Stimulated activated CD4-positive, alpha-beta T cell treated with anti-CD3 and anti-CD28 coated beads, Interleukin-4, amount 100 ng/mL, for 1 hour (primary cell): ENCODE data around the gene HECW1.
"Not testable (repeated sequence)": the region's sequence is repeated elsewhere in the genome, so short reads cannot be mapped to it uniquely, and the experiment has no call there.

Experiments used
- DNase-seq: peaks from one replicate; pipeline ENCODE4 v3.0.0-alpha.2; 2020

HECW1 gene

DNA sequence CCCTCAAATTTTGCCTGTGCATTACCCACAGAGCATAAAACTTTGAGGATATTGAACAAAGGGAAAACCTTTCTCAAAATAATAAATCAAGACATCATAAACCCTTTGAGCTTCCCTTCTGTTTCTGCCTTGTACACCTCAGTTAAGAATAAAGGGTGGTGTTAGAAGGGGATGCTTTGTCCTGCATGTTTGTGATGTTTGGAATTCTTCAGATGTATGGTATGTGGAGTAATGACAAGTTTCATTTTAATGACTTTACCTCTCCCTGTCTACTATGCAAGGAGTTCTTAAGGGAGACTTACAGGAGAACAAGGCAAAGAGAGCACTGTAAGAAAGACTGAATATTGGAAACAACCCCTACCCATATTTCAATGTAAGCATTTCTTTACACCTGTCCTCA is 99.2 kb downstream of the HECW1 start:
- DNase-seq = no peak

DNA sequence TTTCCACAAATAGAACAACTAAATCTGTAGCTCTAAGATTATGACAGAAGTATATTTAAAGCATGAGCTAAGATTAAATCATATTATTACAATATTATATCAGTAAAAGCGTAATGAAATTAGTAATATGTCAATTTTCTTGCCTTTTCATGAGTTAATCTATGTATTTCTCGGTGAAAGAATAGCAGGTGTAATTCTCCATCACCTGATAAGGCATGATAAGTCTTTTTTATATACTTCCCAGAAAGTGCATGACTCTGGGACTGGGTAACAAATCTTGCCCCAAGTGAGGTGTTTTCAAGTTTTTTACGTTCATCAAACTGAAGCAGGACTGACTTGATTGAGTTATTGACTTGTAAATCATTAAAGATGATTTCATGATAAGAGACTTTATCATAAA is 100.5 kb downstream of the HECW1 start:
- no peak for DNase-seq

DNA sequence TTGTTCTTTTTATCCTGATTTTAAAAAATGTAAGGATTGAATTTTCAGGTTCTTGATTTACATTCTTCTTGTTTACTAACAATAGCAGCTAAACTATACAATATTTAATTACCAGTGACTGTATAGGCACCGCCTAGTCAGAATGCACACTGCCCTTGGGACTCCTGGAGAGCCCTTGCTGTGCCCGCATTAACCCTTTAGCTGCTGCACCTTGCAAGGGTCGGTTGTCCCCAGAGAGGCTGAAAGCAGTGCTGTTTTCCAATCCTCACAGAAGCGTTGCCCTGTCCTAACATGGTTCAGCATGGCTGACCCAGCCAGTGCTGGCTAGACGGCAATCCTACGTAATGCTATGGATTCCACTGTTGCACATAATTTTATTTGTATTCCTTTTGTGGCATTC is 102.6 kb downstream of the HECW1 start:
- DNase-seq = no peak

DNA sequence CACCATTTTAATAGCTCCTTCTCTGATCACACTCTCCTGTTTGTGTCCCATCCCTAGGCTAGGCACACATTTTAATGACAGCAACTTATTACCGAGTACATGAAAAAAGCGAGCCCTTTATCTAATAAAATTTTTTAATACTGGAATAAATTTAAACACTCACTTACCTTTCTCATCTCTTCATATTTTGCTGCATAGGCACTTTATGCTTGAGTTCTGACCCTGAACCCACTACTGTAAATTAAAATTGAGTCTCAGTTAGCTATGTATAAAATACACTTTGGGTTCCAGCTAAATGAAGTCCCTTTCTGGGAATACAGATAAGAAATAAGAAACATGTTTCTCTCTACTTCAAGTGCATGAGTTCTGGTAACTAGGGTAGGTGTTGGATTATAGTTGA is 104.6 kb downstream of the HECW1 start:
- no peak for DNase-seq

DNA sequence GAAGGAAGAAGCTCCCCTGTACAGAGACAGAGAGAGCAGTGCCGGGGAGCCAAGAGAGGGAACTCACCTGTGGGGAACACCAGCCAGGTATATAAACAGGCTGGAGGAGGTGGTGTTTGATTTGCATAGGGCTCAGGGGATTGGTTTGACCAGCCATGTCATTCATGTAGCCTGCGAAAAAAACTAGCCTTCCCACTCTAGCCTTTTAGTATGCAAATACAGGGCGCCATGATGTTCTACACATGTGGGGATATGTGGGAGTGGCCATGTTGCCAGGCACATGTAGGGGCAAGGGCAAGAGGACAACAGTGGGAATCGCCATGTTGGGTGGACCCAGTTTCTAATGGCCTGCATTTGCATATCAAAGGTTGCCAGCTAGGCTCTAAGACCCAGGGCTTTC is 106.5 kb downstream of the HECW1 start:
- not testable (repeated sequence) for DNase-seq

DNA sequence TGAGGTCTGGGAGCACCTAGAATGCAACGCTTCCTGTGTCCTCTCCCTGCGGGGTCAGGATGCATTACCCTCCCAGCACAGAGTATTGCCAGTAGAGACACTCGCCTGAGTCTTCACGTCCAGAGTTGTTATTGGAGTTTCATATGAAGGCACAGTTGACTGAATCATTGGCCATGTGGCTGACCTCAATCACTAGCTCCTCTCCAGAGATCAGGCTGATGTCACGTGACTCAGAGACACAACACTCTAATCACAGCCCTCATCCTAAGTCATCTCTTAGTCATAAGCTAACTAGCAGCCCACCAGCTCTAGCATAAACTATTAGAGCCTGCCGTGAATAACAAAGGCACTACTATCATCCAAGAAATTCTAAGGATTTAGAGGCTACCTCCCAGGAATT is 107.8 kb downstream of the HECW1 start:
- no peak for DNase-seq

DNA sequence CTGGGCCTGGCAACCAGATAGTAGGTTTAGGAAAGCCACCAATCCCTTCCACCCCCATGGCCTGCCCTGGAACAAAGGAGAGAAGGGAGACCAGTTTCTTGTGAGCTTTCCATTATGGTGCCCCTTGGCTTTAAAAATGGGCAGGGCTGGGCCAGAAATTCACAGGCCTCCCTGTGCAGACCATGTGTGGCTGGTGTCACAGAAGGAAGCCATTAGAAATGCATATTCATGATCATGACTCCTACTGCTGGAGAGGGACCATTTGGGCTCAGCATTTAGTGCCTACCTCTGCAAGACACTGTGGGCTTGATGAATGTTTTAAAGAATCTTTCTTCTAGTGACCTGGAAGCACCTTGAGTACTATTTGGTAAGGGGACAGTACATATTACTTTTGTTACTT is 108.3 kb downstream of the HECW1 start:
- no peak for DNase-seq

DNA sequence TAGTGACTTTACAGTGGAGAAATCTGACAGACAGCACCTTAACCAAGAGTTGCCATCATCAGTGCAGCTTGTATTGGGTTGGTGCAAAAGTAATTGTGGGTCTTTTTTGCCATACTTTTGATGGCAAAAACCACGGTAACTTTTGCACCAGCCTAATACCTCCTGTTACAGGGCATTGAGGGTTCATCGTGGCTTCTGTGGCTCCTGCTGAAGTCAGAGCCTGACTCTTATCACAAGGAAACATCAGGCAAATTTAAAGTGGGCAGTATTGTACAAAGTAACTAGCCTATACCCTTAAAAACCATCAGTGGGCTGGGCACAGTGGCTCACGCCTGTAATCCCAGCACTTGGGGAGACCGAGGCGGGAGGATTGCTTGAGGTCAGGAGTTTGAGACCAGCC is 117.4 kb downstream of the HECW1 start:
- no peak for DNase-seq

DNA sequence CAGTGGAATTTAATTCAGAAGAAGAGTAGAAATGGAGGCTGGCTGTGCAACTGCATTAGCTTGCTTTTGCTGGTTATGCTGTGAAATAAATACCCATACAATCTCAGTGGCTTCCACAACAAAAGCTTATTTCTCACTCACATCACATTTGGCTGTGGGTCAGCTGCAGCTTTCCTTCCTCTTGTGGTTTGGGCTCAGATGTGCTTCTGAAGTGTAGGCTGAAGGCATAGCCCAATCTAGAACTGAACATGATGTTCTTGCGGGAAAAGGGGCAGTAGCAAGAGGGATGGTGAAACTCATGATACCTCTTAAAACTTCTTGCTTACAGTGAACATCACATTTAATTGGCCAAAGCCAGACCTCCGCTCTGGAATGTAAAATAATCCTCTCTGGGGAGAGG is 119.9 kb downstream of the HECW1 start:
- no peak for DNase-seq

DNA sequence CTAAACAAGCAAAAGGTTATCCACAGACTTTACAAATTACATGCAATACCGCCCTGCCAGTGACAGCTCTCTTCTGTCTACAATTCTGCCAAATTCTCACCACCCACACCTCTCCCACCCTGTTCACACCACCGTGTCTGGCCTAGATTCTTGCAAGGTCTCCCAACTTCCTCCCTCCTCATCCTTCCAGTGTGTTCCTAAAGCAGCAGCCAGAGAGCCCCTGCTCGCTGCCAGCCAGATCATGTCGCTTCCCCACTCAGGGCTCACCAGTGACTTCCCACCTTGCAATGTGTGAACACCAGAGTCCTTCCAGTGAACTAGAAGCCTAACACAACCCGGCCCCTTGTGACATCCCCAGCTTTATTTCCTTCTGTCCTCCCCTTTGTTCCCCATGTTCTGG is 121.6 kb downstream of the HECW1 start:
- DNase-seq = no peak

DNA sequence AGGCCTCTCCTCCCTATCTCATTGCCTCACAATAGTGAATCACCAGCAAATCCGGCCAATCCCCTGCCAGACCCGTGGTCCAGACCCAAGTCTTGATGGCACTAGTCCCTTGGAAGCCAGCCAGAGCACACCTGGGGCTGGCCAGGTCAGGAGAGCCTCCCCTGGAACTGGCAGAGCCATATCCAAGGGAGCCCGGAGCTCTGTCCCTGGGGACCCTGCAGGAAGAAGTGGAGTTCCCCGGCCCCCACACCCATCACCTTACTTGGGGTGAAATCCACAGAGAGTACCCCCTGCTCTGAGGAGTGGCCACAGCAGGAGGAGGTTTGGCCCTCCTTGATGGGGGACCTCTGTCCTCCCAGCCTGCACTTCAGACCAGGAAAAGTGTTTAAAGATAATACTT is 122.5 kb downstream of the HECW1 start:
- no peak for DNase-seq

DNA sequence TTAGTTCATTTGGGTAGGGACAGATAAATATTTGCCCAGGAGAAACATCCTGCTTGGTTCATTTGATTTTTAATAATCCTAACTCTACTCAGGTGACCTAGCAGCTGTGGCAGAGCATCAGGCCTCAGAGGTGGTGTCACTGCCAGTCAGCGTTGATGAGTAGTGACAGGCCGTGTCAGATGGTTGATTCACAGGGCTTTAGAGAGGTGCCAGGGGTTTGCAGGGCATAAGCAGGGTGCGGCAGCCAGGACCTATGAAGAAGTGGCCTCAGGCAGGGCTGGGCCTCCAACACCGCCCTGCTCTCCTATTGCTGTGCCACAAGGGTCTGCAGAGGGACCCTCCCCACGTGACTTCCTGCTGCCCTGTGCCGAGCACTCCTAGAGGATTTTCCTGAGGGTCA is 128.1 kb downstream of the HECW1 start:
- no peak for DNase-seq

DNA sequence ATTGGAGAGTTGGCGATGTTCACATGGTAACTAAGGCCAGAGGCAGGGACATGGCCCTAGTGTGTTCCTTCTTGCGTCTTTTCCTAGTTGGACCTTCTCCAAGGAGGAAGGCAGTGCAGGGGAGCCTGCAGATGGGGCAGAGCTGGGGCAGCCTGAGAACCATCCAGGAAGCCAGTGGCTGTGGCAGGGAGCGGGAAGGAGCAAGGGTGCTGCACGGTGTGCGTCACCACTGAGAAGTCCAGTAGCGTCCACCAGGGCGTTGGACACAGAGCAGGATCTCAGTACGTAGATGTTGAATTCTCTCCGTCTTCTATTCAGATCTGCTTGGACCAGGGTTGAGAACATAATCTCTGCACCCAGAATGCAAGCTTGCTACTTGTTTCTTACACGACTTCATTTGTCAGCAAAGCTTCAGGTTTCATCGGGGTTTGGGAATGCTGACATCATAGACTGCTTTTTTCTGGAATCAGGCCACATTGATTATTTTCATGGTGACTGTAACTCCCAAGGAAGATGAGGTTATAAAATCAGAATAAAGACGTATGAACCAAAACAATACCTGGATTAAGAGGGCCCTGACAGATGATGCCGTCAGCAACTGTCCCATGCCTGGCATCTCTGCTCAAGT is 130.3 kb downstream of the HECW1 start:
- DNase-seq = no peak

DNA sequence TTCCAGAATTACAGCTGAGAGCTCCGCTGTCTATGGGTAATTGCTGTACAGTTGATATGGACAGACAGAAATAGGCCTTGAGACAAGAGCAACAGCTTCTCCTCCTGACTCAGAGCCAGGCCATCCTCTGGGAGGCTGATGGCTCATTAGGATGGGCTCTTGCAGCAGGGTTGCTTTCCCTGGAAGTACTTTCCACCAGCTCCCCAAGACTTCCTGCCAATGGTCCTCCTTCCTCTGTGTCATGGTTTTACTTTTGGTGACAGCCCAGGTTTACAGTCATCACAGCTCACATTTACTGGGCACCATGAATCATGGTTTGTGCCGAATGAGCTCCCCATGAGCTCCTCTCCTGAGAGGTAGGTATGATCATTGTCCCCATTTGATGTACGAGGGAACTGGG is 131.8 kb downstream of the HECW1 start:
- DNase-seq = no peak

DNA sequence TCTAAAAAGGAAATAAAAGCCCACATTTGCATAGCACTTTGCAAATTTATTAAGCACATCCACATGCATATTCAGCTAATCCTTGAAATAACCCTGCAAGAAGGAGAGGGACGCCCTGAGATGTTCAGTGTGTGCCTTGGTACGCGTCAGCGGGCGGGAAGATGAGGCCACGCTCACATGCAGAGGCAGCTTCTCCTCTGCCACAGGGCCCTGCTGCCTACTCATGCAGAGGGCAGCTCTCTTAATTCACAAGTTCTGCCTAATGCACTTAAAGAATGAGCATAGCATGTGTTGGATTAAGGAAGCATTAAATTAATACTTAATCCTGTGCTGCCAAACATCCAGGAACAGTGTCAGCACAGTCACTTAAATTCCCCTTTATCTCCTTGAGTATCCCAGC is 132.3 kb downstream of the HECW1 start:
- DNase-seq = no peak

DNA sequence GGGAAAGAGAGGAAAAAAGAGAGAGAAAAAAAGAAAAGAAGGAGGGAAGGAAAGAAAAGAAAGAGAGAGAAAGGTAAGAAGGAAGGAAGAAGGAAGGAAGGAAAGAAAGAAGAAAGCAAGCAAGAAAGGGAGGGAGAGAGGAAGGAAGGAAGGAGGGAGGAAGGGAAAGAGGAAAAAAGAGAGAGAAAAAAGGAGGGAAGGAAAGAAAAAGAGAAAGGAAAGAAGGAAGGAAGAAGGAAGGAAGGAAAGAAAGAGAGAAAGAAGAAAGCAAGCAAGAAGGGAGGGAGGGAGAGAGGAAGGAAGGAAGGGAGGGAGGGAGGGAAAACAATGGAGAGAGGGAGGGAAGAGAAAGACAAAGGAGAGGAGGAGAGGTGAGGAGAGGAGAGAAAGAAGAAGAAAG is 135.3 kb downstream of the HECW1 start:
- no peak for DNase-seq

DNA sequence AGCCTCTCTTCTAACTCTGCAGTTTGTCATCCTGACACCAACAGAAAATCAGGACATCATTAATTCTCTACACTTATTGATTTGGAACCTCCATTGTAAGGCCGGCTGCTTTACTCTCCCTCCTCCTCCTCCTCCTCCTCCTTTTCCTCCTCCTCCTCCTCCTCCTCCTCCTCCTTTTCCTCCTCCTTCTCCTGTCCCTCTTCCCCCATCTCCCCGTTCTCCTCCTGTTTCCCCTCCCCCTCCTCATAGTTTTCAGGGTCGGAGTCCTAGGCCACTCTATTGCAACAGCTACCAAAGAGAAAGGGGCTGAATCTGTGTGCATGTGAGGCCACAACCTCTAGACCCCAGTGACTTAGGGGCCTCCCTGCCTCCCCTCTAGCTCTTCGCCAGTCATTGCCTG is 136.1 kb downstream of the HECW1 start:
- DNase-seq = no peak

DNA sequence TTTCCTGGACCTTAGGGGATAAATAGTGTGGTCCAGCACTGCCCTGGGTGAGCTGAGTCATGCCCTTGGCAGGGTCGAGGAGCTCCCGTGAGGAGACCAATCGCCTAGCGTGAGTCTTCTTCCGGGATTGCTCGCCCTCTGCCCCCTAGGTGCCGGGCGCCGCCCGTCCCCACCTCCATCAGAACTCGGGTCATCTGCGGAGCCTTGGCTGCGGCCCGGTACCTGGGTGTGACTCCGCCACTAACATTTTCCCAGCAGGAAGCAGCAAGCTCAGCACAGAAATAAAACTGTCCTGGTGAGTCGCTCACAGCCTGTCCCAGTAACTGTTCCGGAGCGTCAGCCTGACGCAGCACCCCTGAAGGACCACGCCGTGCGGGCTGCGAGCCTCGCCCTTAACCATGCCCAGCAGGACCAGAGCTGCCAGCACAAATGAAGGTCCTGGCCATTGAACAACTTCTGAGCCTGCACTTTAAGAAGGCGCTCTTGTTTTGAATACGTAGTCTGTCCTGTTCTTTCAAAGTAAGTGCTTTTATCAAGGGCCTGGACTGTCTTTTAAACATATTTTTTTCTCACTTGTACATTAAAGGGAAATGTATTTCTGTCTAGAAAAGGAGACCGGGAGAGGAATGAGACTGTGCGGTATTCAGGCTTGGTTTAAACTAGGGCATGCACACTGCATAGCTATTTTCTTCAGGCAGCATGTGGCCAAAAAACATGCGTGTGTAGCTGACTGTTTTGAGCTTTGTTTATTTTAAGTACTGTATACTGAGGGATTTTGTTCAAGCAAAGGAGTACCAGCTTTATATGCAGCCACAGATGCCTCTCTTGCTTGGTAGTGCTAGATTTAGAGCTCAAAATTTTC is 136.7 kb downstream of the HECW1 start:
- no peak for DNase-seq

DNA sequence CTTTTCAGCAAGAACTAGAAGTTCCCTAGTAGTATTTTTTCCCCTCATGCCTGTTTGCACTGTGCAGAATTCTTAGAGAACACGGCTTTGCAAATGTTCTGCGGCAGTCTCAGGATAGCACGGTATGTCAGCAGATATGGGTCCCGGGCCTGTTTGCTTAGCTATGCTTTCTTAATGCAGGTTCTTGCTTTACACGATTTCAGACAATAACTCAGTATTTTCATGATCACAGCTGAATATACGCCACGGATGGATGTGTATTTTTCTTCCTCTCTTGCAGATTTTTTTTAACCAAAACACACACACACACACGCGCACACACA is 137.3 kb downstream of the HECW1 start:
- DNase-seq = no peak

DNA sequence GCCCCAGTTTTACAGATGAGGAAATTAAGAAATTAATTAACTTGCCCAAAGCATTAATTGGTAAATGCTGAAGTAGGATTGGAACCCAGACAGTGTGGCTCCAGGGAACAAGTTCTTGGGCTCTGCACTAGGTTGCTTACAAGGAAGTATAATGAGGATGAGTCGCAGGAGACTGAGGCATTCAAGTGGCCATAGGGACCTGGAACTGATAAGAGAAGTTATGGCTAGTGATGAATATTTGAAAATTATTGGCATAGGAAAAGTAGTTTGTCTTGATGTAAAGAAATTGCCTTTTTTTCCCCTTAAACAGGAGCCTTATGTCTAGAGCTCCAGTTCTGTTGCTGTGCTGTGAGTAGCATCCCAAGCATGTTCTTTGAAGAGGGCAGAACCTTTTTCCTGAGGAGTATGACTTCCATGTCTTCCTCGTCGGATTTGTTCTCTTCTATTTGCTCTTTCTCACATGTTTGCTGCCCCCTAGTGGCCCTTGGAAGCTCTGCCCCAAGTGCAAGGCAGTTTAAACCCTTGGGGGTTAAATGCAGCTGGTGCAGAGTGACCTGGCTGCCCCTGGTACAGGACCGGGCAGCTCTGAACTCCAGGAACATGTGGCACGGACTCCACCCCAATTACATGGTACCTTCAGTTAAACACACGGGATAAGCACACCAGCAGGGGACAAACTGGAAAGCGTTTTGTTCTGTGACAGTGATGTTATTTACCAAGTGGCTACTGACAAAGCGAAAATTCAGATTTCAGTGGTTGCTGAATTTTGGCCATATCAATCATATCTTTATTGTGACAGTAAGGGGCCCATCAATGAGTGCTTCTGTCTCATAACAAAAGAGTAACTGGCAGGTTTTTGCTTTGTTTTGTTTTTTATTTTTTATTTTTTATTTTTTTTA is 148.8 kb downstream of the HECW1 start:
- DNase-seq = peak; percentile 58

DNA sequence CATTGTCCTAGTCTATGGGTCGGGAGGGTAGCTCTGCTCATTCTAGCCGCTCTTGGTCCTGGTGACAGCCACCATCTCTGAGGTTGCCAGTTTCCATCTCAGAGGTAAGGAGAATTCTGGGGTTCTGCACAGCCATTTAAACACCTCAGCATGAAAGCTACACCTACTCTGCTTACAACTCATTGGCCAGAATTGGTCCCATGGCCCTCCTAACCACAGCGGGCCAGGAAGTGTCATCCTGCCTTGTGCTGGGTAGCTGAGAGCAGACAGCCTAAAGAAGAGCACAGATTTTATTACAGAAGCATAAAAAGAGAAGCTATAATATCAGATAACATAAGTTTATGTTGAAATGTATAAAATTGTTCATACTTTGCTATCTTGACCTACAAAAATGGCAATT is 152.7 kb downstream of the HECW1 start:
- no peak for DNase-seq

DNA sequence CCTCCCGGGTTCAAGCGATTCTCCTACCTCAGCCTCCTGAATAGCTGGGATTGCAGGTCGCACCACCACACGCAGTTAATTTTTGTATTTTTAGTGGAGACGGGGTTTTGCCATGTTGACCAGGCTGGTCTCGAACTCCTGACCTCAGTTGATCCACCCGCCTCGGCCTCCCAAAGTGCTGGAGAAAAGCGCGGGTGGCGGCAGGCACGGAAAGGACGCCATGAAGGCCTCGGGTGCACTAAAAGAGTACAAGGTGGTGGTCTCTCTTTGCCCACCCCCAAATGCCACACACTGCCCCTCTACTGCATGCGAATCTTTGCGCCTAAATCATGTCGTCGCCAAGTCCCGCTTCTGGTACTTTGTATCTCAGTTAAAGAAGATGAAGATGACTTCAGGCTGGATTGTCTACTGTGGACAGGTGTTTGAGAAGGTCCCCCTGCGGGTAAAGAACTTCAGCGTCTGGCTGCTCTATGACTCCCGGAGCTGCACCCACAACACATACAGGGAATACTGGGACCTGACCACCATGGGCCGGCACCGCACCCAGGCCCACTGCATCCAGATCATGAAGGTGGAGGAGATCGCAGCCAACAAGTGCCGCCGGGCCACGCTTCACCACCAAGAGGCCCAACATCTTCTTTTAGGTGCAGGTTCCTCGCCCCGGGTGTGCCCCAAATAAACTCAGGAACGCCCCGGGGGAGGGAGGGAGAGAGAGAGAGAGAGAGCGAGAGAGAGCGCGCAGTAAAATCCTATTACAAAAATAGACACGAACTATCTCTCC is 161.7 kb downstream of the HECW1 start:
- no peak for DNase-seq

DNA sequence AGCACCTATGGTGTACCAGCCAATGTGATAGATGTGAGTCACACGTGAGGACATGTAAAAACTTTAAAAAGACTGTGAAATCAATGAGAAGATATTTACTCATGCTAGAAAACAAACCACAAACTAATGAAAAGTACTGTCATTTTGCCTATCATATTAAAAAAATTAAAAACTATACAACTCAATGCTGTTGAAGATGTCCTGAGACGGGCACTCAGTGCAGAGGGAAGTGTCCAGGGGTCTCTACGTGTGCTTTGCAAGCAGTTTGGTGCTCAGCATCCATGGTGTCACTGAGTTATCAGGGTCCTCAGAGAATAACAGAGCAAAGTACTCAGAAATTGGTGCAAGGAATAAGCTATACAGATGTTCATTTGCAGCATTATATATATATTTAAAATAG is 162.3 kb downstream of the HECW1 start:
- DNase-seq = no peak
